Inferior parietal cortex (tissue), 1 donor: ENCODE data around the gene BCL2L2.
"Not testable (repeated sequence)": the region's sequence is repeated elsewhere in the genome, so short reads cannot be mapped to it uniquely, and the experiment has no call there.

Experiments used
- DNase-seq: peaks from one replicate; pipeline ENCODE4 v3.0.0-alpha.2; 2016; ENCODE audit errors: extremely low spot score

BCL2L2 gene, protein sequence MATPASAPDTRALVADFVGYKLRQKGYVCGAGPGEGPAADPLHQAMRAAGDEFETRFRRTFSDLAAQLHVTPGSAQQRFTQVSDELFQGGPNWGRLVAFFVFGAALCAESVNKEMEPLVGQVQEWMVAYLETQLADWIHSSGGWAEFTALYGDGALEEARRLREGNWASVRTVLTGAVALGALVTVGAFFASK

DNA sequence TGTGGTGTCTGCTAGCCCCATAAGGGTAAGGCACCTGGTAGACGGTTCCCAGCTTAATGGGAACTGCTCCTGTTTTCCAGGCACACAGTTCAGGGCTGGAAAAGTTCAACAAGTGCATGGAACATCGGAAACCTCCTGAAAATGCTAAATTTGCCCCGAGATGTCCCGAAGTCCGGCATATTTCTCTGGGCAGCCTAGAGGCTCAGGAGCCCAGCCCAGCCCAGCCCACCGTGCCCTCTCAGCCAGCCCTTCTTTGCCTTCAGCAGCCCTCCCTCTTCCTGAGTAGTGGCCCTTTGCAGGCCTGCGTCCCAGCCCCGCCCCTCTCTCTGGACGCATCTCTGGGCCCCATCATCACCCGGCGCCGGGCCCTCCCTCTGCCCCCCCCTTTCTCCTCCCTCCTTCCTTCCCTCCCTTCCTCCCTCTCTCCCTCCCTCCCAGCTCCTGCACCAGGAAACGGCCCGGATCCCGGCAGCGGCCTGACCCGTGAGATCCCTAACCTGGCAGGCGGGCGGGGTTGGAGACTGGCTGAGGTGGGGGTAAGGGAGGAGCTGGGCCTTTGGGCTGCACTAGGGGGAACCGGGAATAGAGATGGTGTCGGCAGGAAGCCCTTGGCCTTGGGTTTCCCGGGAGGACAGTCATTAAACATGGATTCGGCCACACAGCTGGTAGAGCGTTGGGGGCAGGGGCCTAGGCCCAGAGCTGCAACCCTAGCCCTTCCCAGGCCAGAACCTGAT lies at the start of gene BCL2L2:
Gene BCL2L2, plus strand, starts transcription at position 422 of the 734 bp plus-strand sequence. CDS start 935 bp downstream, outside the sequence.
- DNase-seq, result peak; percentile 60

DNA sequence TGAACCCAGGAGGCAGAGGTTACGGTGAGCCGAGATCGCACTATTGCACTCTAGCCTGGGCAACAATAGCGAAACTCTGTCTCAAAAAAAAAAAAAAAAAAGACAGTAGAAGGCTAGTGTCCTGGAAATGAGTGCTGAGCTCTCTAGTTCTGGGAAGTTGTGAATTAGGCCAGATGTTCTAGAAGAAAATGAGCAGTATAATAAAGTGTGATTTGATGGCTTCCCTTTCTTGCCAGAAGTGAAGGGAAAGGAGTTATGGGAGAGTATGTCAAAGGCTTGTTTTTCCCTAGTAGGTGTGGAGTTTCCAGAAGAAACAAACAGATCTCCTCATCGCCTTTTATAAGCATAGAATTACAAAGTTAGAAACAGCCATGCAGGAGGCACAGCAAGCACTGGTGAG lies 48.4 kb upstream of the BCL2L2 start:
- no peak for DNase-seq

DNA sequence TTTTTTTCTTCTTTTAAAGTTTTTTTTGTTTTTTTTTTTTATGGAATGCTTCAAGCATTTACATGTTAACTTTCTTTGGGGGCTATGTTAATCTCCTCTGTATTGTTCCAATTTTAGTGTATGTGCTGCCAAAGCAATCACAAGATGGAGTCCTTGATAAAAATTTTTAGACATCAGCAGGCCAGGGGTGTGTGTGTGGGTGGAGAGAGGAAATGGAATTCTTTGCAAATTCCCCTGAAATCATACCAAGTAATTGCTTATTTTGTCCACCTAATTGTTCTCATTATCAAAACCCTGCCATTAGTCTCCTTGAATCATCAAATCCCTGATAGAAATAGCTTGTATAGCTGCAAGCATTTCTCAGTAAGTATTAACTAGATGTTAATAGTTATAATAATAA lies 47.2 kb upstream of the BCL2L2 start:
- no peak for DNase-seq

DNA sequence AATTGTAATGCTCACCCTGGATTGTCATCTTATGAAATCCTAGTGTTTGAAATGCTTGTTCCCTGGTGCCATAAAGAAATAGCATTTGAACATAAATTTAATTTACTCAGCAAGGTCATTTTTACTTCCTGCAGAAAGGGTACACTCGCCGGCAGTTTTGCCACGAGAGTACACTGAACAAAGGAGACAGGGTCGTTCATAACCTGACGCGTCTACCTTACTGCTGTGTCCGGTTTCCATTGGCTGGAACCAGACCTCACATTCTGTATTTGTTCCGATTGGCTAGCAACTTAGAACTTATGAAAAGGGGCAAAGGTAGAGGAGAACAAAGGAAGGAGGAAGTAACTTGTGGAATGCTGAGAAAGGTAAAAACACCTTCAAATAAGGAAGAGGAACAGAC lies 45.8 kb upstream of the BCL2L2 start:
- DNase-seq, result not testable (repeated sequence)

DNA sequence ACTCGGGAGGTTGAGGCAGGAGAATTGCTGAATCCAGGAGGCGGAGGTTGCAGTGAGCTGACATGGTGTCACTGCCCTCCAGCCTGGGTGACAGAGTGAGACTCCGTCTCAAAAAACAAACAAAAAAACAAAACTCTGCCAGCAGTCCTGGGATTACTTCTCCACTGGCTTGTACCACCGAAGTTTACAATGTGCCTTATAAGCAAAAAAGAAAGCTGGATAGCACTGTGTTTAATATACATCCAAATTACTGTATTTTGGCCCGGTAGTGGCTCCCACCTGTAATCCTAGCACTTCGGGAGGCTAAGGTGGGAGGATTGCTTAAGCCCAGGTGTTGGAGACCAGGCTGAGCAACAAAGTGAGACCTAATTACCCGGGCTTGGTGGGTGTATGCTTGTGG lies 37.4 kb upstream of the BCL2L2 start:
- DNase-seq, result no peak

DNA sequence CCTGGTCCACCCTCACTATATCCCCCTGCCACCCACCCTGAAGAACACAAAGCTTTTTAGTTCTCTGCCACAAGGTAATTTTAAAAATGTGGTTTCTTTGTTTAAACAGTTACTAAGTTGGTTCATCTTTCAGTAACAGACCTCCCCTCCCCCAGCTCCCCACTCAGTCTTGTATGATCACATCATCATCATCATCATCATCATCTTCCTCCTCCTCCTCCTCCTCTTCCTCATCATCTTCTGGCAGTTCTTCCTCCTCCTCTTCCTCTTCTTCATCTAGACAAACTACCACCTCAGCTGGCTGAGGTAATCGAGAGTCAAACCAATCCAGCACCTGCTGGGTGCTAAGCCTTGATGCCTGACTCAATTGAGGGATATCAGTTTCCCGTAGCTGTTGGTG lies 31.2 kb upstream of the BCL2L2 start:
- no peak for DNase-seq

DNA sequence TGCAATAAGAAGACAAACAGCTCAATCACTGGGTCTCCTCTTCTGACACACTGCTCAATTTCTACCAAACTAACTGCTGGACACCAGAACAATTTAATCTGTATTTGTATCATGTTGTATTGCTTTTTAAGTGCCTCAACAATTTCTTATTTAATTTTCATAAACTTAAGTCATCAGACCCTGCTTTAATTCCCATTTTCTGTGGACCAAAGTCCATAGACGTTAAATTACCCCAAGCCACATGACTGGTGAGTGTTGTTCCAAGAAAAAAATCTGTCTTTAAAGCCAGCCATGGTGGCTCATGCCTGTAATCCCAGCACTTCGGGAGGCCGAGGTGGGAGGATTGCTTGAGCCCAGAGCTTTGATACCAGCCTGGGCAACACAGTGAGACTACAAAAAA lies 29.4 kb upstream of the BCL2L2 start:
- no peak for DNase-seq

DNA sequence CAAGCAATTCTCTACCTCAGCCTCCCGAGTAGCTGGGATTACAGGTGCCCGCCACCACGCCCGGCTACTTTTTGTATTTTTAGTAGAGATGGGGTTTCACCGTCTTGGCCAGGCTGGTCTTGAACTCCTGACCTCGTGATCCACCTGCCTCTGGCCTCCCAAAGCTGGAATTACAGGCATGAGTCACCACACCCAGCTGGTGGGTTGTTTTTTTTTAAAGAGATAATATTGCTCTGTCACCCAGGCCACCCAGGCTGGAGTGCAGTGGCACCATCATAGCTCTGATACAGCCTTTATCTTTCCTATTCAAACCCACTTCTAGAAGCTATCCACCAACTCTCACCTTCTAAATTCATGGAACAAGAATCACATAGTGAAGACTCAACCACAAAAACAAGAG lies 28.7 kb upstream of the BCL2L2 start:
- DNase-seq, result not testable (repeated sequence)

DNA sequence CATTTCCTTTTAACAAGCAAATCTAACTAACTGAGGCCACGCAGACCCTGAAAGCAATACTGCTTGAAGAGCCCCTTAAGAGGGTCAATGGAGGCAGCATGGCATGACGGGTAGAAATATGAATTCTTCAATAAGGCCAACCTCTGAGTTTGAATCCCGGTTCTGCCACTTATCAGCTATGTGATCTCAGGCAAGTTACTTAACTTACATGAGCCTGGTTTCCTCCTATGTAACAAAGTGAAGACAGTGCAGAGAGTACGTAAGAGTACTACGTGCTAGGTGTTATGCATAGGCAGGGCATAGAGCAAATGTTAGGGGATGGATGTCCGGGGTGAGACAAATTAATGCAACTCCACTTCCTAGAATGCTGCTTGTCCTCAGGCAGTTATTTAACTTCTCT lies 25.4 kb upstream of the BCL2L2 start:
- no peak for DNase-seq

DNA sequence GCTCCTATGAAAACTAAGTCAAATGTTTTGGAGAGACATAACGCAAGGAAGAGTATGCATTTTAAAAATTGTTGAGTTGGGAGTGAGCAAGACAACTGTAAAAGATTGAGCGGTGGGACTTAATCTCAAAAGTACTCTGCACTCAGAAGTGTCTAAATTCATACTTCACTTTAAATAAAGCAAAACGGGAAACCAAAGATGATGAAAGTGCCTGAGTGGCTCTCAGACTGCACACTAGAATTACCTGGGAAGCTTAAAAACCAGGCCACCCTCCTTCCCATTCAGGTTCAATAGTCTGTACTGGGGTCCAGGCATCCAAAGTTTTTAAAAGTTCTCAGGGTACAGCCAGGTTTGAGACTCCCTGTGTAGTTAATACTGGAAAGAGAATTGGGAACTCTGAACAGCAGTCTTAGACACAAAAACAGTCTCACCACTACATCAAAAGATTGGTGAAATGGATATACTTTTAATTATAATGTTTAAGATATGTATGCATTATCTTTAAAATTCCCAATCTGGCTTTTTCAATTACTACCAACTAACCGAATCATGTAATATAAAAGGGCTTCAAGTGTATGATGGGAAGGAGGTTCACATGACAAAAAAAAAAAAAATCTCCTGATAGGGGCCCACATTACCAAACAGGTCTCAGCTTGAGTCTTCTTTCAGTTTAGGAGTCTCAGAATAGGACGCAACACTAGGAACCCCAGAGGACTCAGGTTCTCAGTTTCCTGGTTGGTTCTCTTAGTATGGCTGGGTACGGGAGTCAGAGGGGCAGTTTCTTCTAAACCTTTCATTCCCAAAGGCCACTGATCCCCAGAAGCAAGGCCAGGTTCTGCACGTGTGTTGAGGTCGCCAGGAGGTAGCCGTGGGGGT lies 21.7 kb upstream of the BCL2L2 start:
- peak; percentile 27 for DNase-seq

DNA sequence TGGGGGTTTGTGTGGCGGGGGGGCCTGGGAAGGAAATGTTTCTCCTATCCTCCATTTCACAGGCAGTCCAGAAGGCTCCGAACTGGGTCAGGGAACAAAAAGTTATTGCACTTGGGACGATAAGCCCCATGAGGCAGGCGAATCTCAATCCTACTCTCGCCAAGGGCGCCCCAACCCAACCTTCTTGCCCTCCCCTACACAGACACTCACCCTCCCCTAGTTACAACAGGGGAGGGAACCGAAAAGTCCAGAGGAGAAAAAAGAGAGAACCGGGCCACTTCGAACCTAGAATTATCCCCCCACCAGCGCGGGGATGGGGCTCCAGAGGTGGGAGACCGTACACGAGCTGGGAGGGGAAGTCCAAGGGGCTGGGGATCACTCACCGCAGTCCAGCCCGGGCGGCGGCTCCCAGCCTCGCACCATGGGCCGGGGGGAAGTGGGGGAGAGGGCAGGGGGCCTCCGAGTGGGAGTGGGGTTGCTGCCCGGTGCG lies 21.1 kb upstream of the BCL2L2 start:
- peak; percentile 35 for DNase-seq

DNA sequence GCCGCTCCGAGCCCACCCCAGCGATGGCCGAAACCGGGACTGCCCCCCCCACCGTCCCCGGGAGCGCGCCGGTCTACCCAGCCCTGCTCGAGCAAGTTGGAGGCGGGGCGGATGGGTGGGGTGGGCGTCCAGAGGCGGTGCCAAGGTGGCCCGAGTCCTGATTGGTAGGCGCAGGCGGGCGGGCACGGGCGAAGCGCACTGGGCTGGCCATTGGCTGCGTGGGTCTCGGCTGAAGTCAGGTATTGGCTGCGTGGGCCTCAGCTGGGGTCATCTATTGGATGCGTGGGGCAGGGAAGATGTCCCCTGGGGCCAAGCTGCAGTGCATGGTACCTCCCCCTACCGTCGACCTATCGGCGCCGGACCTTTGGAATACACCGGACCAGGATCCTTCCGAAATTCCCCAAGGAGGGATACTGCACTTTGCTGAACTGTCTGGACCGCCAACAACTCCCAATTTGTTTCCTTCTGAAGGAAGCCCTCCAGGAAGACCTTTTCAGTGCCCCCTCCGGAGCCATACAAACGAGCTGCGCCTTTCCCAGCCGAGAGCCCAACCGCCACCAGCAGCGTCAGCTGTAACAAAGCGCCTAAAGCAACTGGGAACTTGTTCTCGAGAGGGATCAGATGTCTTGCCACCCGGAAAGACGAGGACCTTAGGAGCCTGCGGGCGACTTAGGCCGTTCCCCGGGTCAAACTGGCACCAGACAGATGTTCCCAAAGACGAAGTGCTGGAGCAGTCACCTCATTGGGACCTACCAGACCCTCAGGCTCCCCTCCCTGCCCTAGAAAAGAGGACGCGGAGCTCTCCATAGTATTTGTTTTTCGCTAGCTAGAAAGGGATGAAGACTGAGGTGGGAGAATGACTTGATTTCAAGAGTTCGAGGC lies 20.4 kb upstream of the BCL2L2 start, which contains the start of gene HOMEZ:
Gene HOMEZ, minus strand, starts transcription at position 113 of the 882 bp plus-strand sequence. CDS start 180 bp downstream, outside the sequence.
- DNase-seq, result peak; percentile 94

DNA sequence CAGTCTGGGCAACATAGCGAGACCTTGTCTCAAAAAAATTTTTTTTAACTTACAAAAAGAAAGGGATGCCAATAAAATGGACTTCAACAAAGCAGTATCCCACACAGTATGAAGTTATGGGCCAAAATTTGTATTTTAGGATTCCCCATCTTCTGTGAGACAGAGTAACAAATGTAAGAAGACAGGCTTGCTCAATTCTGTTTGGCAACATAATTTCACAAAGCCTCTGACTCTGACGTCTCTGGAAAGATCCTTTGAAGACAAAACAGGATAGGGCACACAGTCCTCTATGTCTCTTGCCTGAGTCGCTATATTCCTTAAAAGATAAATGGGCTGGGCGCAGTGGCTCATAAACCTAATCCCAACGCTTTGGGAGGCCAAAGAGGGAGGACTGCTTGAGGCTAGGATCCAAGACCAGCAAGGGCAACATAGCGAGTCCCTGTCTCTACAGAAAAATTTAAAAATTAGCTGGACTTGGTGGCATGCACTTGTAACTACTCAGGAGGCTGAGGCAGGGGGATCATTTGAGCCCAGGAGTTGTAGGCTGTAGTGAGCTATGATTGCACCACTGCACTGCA lies 19.6 kb upstream of the BCL2L2 start:
- DNase-seq, result no peak

DNA sequence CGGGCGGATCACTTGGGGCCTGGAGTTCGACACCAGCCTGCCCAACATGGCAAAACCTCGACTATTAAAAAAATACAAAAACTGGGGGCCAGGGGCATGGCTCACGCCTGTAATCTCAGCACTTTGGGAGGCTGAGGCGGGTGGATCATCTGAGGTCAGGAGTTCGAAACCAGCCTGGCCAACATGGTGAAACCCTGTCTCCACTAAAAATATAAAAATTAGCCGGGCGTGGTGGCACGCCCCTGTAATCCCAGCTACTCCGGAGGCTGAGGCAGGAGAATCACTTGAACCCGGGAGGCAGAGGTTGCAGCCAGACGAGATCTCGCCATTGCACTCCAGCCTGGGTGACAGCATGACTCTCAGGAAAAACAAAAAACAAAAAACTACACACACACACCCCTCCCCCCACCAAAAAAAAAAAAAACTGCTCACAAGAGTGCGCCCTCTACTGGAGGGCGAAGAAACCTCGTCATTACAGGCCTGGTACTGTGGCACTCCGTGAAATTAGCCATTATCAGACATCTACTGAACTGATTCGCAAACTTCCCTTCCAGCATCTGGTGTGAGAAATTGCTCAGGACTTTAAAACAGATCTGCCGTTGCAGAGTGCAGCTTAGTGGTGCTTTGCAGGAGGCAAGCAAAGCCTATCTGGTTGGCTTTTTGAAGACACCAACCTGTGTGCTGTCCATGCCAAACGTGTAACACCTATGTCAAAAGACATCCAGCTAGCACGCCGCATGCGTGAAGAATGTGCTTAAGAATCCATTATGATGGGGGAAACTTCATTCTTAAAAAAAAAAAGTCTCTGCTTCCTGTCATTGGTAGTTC lies 11.7 kb upstream of the BCL2L2 start:
- DNase-seq, result peak; percentile 85

DNA sequence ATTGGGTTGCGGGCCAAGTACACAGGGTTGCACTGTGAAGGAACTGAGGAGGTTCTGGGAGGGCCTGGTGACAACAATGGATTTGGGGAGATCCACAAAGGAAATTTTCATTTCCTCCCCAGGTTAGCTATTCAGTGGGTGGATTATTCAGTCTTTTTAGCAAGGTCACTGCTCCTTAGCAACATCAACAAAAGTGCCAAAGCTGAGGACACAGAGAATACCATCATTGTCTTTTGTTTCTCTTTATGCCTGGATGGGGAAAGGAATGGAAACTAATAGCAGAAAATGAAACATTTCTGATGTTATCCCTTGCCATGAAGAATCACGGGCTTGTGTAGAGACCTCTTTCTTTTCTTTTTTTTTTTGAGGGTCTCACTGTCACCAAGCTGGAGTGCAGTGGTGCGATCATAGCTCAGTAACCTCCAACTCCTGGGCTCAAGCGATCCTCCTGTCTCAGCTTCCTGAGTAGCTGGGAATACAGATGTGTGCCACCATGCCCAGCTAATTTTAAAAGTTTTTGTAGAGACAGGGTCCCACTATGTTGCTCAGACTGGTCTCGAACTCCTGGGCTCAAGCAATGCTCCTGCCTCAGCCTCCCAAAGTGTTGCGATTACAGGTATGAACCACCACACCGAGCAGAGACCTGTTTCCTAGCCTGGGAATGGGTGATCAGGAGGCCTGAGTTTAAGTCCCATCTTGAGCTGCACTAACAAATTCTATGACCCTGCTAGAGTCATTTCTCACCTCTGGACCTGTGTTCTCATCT lies 10.4 kb upstream of the BCL2L2 start:
- no peak for DNase-seq

DNA sequence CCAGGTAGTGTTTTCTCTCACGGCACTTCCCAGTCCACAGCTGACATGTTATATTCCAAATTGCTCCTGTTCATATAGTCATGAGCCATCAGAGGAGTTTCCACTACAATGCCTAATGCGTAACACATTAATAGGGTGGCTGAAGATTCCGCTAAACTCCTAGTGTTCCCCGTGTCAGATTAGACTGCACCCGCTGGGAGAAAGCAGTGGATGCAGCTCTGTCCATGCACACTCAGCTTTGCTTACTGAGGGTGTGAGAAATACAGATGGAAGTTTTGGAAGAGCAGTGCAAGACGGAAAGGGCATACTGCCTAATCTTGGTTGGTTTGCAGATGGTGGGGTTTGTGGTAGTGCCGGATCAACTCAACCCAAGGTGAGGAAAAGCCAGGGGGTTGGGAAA lies 9.5 kb upstream of the BCL2L2 start:
- no peak for DNase-seq

DNA sequence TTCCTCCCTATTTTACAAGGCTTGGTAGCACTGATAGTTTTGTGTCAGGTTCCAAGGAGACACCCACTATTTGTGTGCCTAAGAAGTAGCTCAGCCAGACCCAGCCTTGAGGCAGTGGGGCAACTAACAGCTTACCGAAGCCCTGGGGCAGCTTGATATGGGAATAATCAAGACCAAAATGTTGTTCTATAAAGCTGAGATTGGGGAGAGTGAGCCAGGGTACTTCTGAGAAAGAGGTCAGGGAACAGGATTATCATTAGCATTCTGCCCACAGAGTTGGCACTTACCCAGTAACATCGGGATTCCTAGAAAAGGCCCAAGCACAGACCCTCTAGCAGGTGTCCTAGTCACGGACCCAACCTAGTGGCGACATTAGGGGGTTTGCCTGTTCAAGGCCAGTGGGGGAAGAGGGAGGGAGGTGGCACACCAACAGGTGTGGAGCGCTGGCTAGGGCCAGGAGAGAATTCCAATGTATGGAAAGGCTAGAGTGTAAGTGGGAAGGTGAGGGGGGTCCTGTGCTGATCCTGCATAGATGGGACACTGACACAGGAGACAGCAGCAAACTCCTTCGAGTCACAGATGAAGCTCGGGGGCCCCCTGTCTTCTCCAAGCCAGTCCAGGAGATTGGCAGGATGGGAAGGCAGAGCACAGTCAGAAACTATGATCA lies 8.9 kb upstream of the BCL2L2 start:
- no peak for DNase-seq

DNA sequence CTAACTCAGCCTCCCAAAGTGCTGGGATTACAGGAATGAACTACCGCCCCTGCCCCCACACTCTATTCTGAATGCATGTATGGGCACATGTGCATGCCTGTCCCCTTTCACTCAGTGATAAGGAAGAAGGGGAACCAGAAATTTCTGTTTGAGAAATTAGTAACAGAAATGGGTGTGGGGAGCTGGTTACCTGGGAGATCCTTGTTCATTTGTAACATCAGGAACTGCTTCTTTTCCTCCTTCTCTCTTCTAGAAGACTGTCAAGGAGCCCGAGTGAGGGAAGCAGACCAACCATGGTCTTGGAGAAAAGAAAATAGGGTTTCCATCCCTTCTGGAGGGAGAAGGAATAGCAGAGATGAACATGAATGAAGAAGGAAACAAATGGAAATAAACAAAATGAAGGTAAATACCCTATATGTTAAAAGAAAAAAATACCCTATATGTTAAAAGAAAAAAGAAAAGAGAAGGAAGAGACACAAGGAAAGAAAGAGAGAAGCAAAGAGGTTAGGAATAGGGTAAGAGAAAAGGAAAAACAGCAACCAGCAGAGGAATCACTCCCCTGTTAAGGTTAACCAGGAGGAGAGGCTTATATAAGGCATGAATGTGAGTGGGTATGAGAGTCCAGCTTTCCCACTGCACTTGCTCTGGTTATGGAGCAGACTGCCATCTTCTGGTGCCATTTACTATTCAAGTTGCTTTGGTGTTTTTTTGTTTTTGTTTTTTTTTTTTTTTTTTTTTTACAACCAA lies 7.2 kb upstream of the BCL2L2 start:
- DNase-seq, result peak; percentile 77
